SHP77 (cell line): Measurements from ENCODE around the gene ZNF618.
A peak's percentile ranks its signal among the peaks of the same experiment; 100 is the strongest.
"Not testable (repeated sequence)": the region's sequence is repeated elsewhere in the genome, so short reads cannot be mapped to it uniquely, and the experiment has no call there.

Experiments used
- DNase-seq, 2 experiments: peaks; one replicate each; lab custom pipeline; 2025; lab: John Stamatoyannopoulos, UW

The ZNF618 gene

GRCh38 chr9:114082017-114082762 is 206.1 kb downstream of the ZNF618 start:
- DNase-seq: peak; percentile 78 to 86

GRCh38 chr9:114082763-114083412 is 206.8 kb downstream of the ZNF618 start:
- not testable (repeated sequence) for DNase-seq

GRCh38 chr9:114083666-114084065 is 207.6 kb downstream of the ZNF618 start:
- DNase-seq: no peak

GRCh38 chr9:114084282-114085073 is 208.4 kb downstream of the ZNF618 start:
- DNase-seq: no peak

- DNase-seq: no peak
Observed at GRCh38 chr9:114085387-114085789, 209.3 kb downstream of the ZNF618 start.

- DNase-seq: no peak
Observed at GRCh38 chr9:114086009-114086408, 209.9 kb downstream of the ZNF618 start.

GRCh38 chr9:114086607-114087006 is 210.5 kb downstream of the ZNF618 start:
- DNase-seq: no peak

GRCh38 chr9:114087721-114088120 is 211.6 kb downstream of the ZNF618 start:
- DNase-seq: no peak

GRCh38 chr9:114088571-114089170 is 212.6 kb downstream of the ZNF618 start:
- DNase-seq: no peak

- DNase-seq: no peak
Observed at GRCh38 chr9:114089206-114089840, 213.2 kb downstream of the ZNF618 start.

GRCh38 chr9:114090798-114091197 is 214.7 kb downstream of the ZNF618 start:
- no peak for DNase-seq

GRCh38 chr9:114091711-114092110 is 215.6 kb downstream of the ZNF618 start:
- no peak for DNase-seq

- DNase-seq: no peak
Observed at GRCh38 chr9:114092336-114092735, 216.2 kb downstream of the ZNF618 start.

- no peak for DNase-seq
Observed at GRCh38 chr9:114093031-114093471, 216.9 kb downstream of the ZNF618 start.

- DNase-seq: no peak
Observed at GRCh38 chr9:114093761-114094505, 217.8 kb downstream of the ZNF618 start.

- no peak for DNase-seq
Observed at GRCh38 chr9:114094971-114095370, 218.9 kb downstream of the ZNF618 start.

GRCh38 chr9:114096041-114096511 is 220.0 kb downstream of the ZNF618 start:
- DNase-seq: no peak

GRCh38 chr9:114096866-114097612 is 220.9 kb downstream of the ZNF618 start:
- no peak for DNase-seq

GRCh38 chr9:114097613-114098020 is 221.5 kb downstream of the ZNF618 start:
- DNase-seq: no peak
